Globus pallidus (tissue), 1 donor: ENCODE results near the gene OPA3.
A peak's percentile ranks its signal among the peaks of the same experiment; 100 is the strongest.

Source experiments
- DNase-seq: peaks from one replicate; pipeline ENCODE4 v3.0.0-alpha.2; 2015; ENCODE audit warnings: low spot score

The OPA3 gene

DNA sequence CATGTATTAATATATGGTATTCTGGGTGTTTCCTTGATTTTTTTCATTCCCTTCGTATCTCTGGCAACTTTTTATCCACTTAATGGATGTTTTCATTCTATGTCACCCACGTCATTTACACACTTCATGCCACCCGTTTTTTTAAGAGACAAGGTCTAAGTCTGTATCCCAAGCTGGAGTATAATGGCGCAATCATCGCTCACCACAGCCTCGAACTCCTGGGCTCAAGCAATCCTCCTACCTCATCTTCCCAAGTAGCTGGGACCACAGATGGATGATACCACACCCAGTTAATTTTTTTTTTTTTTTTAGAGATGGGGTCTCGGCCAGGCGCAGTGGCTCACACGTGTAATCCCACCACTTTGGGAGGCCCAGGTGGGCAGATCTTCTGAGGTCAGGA is 80.7 kb downstream of the OPA3 start:
- DNase-seq, result no peak

DNA sequence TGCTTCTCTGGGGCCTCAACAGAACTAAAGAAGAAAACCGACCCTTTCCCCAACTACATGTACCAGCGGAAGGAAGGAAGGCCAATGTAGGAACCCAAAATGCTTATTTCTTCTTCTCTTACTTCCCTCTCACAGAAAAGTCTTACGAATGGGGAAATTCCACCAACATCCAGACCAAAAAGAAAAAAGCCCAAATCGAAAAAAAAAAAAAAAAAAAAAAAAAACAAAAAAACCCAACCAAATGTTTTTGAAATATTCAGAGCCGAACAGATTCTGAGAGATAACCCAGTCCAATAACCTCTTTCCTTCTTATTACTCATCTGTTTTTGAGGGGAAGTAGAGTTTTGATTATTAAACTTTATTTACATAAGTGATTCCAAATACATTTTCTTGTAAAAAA is 82.5 kb downstream of the OPA3 start:
- DNase-seq, result peak; percentile 35

DNA sequence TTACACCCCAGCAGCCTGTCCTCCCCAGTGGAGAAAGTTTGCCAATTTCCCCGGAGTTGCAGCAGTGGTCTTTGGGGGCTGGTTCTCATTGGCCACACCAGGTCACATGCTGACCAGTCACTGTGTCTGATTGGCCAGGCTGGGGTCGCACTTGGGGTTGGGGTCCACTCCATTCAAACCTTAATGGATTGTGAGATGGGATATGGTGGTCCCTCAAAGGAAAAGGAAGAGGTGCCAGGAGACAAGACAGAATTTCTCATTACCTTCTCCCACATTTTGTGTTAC is 82.9 kb downstream of the OPA3 start:
- no peak for DNase-seq

DNA sequence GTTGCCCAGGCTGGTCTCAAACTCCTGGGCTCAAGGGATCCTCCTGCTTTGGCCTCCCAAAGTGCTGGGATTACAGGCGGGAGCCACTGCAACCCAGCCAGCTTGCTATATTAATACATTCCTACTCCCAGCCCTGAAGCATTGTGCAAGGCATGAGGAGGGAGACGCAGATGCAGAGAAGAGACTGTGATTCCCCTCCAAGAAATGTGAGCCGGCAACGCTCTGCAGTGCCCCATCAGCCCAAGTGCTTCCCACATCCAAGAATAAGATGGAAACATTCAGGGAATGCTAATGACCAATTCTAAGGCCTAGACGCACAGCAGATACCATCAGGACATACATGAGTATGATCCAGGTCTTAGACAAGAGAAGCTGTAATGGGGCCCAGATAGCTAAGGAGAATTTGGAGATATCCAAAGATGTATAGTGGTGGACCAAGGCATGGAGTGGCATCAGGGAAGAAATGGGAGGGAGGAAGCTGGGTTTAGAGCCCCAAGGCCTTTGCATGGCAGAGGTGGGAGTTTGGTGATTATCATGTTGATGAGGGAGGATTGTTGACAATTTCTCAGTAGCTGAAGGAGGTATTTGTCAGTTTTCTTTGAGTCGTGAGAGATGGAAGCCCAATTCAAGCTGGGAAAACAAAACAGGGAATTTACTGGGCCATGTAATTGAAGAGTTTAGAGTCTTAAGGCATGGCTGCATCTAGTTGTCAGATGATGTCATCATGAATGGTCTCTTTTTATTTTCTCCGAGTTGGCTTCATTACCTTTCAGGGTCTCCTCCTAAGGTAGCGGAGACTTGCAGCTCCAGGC is 83.5 kb downstream of the OPA3 start:
- DNase-seq, result no peak

DNA sequence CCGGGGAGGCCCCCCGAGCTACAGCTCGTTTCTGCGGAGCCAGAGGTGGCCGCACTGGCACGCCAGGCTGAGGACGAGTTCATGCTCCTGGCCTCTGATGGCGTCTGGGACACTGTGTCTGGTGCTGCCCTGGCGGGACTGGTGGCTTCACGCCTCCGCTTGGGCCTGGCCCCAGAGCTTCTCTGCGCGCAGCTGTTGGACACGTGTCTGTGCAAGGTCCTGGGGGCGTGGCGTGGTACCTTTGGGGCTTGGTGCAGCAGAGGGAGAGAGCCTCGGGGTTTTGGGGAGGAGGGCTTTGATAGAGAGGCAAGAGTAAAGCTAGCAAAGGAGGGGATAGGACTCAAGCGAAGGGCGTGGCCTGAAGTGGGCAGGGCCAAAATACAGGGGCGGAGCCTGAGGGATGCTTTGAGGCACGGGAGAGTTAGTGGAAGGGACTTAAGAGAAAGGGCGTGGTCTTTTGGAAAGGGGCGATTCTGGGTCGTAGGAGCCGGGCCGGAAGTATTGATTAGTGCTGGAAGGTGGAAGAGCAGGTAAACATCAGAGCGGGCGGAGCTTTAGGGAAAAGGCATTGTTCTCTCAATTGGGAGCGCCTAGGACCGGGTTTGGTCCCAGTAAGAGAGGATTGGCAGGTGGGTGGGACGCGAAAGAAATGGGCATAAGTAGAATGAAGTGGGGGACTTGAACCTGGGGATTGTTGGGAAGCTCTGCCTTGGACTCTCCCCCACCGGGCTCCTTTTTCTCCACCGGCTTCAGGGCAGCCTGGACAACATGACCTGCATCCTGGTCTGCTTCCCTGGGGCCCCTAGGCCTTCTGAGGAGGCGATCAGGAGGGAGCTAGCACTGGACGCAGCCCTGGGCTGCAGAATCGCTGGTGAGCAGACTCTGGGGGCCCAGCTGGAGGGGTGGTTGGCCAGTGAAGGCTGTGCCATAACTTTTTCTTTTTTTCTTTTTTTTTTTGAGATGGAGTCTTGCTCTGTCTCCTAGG is 85.1 kb downstream of the OPA3 start:
- DNase-seq, result no peak

DNA sequence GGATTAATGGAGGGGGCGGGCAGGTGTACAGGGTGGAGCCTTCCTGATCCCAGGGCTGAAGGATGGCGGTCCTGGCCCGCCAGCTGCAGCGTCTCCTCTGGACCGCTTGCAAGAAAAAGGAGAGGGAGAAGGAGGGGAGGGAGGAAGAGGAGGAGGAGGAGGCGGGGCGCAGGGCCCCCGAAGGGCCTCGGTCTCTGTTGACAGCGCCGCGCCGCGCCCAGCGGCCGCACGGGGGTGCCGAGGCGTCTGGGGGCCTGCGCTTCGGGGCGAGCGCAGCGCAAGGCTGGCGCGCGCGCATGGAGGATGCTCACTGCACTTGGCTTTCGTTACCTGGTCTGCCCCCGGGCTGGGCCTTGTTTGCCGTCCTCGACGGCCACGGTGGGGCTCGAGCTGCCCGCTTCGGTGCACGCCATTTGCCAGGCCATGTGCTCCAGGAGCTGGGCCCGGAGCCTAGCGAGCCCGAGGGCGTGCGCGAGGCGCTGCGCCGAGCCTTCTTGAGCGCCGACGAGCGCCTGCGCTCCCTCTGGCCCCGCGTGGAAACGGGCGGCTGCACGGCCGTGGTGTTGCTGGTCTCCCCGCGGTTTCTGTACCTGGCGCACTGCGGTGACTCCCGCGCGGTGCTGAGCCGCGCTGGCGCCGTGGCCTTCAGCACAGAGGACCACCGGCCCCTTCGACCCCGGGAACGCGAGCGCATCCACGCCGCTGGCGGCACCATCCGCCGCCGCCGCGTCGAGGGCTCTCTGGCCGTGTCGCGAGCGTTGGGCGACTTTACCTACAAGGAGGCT is 86.0 kb downstream of the OPA3 start, which contains the start of gene PPM1N:
Gene PPM1N, plus strand, starts transcription at position 33 of the 785 bp plus-strand sequence. Its CDS starts 30 bp downstream, at position 63.
- no peak for DNase-seq

DNA sequence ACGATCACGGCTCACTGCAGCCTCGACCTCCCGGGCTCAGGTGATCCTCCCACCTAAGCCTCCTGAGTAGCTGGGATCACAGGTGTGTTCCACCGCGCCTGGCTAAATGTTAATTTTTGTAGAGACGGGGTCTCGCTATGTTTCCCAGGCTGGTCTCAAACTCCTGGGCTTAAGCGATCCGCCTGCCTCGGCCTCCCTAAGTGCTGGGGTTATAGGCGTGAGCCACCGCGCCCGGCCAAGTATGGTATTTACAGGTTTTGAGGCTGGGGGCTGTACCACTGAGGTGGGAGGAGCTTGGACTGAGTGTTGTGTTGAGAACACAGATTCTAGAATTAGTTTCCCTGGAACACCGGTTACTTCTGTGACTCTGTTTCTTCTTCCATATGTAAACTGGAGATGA is 86.8 kb downstream of the OPA3 start:
- DNase-seq, result no peak

DNA sequence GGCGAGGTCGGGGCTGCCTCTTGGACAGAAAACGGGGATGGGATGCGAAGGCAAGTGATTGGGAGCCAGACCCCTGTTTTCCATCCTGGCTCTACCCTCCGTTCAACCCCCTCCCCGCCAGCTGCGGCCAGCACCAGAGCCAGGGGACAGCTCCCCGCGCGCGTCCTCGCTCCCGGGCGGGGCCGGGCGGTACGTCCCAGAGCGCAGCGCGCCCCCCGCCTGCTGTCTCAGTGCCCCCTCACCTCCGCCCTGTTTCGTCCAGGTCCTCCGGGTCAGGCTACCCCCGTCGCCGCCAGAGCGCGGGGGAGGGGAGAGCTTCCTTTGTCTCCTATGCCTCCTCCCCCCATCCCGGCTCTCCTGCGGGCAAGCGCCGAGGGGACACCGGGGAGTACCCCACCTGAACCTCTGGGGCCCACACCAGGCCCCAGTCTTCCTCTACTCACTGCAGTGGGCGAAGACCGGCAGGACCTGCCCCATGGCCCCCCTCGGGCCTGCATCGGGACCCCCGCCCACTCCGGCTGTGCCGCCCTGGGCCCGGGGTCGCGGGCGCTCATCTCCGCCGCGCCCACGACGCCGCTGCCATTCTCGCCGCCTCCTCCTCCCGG is 88.2 kb downstream of the OPA3 start:
- DNase-seq, result no peak

DNA sequence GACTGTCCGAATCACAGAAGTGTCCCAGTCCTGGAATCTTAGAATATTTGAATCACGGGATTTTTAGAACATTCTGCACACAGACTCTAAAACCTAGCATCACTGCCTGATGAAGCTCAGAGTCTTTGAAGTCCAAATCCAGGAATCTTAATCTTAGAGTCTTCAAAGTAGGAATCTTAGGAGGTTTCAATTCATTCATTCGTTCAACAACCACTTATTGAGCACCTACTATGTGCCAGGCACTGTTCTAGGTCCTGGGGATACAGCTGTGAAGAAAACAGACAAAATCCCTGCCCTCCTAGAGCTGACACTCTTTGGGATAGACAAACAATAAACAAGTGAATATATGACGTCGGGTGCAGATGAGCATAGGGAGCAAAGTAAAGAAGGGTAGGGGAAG is 89.4 kb downstream of the OPA3 start:
- no peak for DNase-seq

DNA sequence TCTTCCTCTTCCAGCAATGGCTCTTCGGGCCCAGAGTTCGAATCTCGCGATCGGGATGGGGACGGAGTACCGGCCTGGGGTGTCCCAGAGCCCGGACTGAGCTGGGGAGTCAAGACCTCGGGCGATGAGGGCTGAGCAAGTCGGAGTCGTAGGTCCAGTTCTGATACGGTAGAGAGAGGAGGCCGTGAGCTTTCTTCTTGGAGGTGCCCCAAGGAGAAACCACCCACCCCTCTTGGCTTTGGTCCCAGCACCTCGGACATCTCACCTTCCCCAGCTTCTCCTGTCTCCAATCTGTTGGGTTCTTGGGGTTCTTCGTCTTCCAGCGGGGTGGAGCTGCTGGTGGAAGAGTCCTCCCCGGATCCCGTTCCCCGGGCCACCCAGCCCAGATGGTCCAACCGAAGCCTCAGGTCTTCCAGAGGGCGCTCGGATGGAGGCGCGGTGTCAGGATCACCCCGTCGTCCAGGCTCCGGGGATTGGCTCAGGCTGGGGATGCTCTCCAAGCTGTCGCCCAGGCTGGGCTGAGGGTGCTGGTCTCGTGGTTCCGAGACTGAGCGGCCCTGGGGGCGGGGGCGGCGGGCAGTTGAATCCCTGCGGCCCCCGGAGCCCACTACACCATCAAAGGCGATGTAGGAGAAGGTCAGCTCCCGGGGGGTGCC is 90.2 kb downstream of the OPA3 start:
- no peak for DNase-seq

DNA sequence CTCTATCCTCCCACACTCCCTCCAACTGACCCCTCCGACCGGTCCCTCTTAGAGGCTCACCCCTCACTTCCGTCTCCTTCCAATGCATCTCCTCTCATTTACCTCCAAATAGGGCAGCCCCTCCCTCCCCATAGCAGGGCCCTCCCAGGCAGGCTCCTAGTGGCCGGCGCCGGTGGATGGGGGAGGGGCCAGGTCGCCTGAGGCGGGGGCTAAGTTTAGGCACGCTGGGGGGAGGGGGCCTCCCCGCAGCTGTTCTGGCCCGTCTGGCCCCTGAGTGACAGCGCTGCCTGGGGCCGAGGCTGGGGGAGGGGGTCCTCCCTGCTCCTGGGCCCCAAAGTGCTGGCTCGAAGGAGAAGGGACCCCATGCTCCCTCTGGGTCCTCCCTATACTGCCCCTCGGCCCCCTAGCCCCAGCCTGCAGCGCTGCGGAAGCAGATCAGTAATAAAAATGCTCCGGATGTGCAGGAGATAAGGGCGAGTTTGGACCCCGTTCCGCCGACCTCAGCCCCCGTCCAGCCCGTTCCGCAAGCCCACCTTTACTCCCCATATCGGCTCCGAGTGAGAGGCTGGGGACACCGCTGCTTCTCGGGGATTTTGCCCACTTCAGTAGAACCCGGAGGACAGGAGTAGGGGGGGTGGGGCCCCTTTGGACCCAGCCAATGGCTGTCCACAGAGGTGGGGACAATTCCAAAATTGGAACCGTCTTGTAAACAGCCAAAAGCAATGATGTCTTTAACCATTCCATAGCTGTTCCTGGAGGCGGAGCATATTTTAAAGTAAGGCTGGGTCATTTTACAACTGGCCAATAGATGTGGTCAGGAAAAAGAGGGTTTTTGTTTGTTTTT is 91.8 kb downstream of the OPA3 start:
- DNase-seq, result no peak

DNA sequence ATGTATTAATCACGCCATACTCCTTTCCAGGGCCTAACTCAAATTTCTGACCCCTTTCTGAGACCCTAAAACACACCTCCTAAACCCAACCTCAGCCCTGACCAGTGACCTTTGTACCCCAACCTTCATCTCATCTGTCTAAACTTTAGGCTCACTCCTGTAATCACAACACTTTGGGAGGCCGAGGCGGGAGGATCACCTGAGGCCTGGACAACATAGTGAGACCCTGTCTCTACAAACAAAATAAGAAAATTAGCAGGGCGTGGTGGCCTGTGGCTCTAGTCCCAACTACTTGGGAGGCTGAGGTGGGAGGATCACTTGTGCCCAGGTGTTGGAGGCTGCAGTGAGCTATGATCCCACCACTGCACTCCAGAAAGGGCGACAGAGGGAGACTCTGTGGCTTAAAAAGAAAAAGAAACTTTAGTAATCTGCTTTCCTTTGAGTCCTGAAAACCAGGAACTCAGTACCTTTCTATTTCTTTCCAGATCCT is 92.4 kb downstream of the OPA3 start:
- DNase-seq, result no peak

DNA sequence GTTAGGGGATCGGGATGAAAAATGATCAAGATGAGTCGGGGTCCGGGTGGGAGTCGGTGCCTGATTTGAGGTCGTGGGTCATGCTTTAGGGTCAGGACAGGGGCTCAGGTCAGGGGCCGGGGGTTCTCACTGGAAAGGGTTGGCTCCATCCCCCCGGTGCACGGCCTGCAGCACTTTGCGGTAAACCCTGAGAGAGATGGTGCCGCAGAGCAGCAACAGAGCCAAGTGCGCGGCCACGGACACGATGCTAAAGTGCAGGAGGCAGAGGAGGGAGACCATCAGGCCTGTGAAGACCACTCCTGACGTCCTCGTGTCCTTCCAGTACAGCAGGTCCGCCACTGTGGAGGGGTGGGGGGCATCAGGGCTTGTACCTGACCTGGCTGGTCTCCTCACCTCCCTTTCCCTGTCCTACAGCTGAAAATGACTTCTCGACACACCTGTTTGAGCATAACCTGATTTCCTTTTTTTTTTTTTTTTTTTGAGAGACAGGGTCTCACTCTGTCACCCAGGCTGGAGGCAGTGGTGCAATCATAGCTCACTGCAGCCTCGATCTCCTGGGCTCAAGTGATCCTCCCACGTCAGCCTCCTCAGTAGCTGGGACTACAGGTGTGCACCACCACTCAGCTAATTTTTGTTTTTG is 95.3 kb downstream of the OPA3 start:
- DNase-seq, result no peak

DNA sequence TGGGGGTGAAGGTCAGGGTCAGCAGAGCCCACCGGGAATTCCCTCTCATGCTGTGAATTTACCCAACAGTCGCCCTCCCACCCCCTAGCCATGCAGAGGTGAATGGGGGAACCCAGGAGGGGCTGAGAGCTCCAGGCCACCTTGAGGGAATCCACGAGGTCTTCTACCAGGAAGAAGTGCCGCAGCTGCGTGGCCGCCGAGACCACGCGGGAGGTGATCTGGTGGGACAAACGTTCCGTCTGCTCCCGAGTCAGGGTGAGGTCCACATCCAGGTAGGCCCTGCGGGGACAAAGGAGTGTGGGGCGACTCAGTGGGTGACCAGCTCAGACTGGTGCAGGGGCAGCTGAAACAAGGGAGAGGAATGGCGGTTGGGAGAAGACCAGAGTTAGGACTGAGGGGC is 95.9 kb downstream of the OPA3 start:
- DNase-seq, result no peak

DNA sequence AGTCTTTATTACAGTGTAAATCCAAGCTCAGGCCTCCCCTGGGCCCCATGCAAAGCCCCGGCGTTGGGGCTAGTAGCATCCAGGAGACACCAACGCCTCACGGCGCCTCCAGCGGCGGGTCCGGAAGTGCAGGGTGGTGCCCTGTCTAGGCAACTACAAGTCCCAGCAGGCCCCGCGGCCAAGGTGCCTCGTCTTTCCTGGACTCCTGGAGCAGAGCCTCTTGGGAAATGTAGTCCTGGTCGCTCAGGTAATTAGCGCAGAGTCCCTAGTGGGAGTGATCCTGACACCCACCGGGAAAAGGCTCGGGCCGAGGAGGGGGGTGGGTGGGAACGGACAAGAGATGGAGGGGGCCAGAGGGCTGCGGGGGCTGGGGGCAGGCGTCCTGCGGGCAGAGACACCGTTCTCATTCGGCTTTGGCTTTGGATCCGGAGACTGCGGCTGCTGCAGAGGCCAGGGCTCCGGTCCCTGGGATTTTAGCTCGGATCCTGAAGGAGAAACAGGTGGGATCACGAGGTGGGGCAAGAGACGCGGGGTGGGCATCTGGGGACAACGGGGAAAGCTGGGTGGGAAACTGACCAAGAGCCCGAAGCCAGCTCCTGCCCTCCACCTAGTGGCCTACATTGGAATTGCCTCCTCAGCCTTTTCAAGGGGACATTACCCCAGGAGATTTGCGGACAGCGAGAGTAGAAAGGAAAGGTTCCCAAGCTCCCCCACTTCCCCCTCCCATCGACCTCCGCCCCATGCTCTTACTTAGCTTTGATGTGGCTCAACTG is 99.1 kb downstream of the OPA3 start:
- peak; percentile 94 for DNase-seq

DNA sequence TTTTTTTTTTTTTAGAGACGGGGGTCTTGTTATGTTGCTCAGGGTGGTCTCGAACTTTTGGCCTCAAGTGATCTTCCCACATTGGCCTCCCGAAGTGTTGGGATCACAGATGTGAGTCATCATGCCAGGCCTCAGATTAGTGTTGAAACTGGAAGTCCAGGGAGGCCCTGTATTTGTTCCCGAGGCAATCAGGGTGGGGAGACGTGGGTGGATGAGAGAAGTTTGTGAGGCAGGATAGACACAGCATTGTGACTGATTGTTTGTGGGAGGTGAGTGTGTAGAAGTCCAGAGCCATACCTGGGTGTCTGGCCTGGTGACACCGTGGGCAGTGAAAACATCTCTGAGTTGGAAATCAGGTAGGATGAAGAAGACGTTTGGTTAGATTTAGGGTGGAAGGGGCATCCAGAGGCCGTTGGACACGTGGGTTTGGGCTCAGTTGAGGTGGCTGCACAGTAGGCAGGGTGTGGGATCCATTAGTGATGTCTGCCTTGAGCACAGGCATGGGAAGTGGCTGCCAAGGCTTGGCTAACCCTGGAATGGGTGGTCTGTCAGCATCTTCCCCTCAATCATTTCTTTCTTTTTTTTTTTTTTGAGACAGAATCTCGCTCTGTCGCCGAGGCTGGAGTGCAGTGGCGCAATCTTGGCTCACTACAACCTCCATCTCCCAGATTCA is 100.2 kb downstream of the OPA3 start:
- DNase-seq, result no peak

DNA sequence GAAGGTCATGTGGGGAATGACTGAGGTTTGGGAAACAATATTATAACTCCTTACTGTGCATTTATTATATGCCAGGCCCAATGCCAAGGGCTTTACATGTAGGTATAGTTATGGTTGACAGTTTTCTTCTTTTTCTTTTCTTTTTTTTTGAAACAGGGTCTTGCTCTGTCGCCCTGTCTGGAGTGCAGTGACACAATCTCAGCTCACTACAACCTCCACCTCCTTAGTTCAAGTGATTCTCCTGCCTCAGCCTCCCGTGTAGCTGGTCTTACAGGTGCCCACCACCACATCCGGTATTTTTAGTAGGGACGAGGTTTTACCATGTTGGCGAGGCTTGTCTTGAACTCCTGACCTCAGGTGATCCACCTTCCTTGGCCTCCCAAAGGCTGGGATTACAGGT is 101.6 kb downstream of the OPA3 start:
- DNase-seq, result no peak

DNA sequence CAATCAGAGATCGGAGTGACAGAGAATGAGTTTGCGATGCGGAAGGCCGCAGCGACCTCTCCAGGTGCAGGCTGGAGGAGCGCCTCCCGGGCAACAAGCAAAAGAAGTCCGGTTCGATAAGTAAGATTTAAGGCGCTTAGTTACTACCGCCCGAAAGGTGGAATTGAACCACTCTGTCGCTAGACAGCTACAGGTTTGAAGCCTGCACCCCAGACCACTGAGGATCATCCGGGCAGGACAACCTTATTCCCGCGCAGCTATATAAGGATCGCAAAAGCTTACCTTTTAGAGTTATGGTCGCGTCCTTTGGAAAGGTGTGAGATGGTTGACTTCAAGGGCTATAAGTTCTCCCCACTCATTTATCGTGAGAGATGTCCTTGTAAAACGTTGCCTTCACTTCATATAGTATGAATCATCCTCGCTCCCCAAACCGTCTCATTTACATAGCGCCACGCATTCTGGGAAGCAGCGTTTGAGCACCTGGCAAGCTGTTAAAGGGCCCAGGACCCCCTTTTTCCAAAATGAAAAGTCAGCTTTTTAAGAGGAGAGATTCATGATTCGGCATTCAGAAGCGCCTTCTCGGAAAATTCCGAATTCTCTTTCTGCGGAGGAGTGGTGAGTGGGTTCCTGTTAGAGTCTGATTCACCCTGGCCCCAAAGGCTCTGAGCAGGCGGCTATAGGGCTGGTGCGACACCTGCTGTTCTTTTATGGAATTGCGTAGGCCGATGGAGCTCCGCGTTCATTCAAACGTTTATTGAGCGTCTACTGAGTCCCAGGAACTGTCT is 106.0 kb downstream of the OPA3 start:
- DNase-seq, result peak; percentile 85
